B cell (primary cell): ENCODE results near the gene GABRG3.

Experiments used
- EZH2 ChIP-seq: IDR thresholded peaks from 2 replicates; pipeline ENCODE4 v1.6.1; 2012; ENCODE audit warnings: borderline replicate concordance, low read depth, mild to moderate bottlenecking, moderate library complexity, low read length; ENCODE audit not compliant: insufficient read depth, poor library complexity, severe bottlenecking
- TF ChIP-seq, protein P1 (sequence below): fragments of 200-600 bp; IDR thresholded peaks from one replicate; pipeline ENCODE4 v1.8.0; 2022; ENCODE audit warnings: antibody characterized with exemption, mild to moderate bottlenecking

DNA sequence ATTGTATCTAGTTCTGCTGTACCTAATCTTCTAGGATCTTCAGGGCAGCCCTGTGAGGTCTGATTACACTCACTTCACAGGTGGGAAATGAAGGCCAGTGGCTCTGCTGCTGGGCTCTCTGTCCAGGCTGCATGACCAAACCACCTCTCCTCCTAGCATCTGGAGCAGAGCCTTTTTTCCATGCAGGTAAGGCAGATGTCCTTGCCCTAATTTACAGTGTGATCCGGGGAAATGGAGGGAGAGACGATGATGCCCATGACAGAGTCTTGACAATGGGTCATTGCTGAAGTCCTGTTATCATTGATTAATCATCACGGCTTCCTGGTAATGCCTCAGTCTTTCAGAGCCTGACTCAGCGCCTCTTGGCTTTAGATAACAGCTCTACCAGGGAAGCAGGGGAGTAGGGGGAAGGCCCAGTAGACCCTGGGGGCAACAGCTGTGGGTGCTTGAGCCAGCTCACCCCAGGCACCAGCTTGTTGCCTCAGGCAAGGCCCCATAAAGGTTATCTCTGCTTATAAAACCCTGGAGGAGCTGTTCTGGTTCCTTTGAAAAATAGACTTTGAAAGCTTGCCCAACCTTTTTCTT is 153.4 kb downstream of the GABRG3 start:
- TF ChIP-seq, protein P1, sequence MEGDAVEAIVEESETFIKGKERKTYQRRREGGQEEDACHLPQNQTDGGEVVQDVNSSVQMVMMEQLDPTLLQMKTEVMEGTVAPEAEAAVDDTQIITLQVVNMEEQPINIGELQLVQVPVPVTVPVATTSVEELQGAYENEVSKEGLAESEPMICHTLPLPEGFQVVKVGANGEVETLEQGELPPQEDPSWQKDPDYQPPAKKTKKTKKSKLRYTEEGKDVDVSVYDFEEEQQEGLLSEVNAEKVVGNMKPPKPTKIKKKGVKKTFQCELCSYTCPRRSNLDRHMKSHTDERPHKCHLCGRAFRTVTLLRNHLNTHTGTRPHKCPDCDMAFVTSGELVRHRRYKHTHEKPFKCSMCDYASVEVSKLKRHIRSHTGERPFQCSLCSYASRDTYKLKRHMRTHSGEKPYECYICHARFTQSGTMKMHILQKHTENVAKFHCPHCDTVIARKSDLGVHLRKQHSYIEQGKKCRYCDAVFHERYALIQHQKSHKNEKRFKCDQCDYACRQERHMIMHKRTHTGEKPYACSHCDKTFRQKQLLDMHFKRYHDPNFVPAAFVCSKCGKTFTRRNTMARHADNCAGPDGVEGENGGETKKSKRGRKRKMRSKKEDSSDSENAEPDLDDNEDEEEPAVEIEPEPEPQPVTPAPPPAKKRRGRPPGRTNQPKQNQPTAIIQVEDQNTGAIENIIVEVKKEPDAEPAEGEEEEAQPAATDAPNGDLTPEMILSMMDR: no peak
- TF ChIP-seq EZH2: no peak
